ENCODE data around the gene NSMCE1. TPM values are rescaled to one million over a fixed set of nuclear protein-coding genes. Genes with fewer than 3 reads are reported as not detected.
"Not testable (repeated sequence)": the region's sequence is repeated elsewhere in the genome, so short reads cannot be mapped to it uniquely, and the experiment has no call there.

The NSMCE1 gene
- total RNA-seq, 2 experiments from 2014 or later, result 117 to 118 TPM

- CTCF ChIA-PET, result interaction anchor here (1.1 kb wide), 1 partner anchor 50 kb away, joined by 3 read pairs; no protein-coding TSS in a partner anchor
- POLR2A ChIA-PET, result no interaction called here
These were observed 12.7 kb upstream of the NSMCE1 start for GRCh38 chr16:27281243-27281642.

GRCh38 chr16:27275394-27275793 lies 6.8 kb upstream of the NSMCE1 start:
- ChIA-PET CTCF (no interaction called here), POLR2A (no interaction called here)

- CTCF ChIA-PET, result interaction anchor here (1.0 to 1.5 kb wide), 5 partner anchors 10 to 176 kb away, joined by 3 to 7 read pairs (median 3); no protein-coding TSS in a partner anchor
- POLR2A ChIA-PET, result interaction anchor here (0.6 to 1.6 kb wide), 8 partner anchors 38 to 128 kb away, joined by 3 to 9 read pairs (median 4); no protein-coding TSS in a partner anchor
These were observed 5.9 kb upstream of the NSMCE1 start for GRCh38 chr16:27274424-27274874.

- ChIA-PET CTCF (interaction anchor here (0.5 to 1.5 kb wide), 8 partner anchors 10 to 177 kb away, joined by 3 to 7 read pairs (median 3); no protein-coding TSS in a partner anchor), POLR2A (interaction anchor here (0.6 to 1.6 kb wide), 7 partner anchors 37 to 129 kb away, joined by 3 to 6 read pairs (median 4); no protein-coding TSS in a partner anchor)
These were observed 5.3 kb upstream of the NSMCE1 start for GRCh38 chr16:27273670-27274423.

GRCh38 chr16:27273330-27273669 lies 4.7 kb upstream of the NSMCE1 start:
- ChIA-PET POLR2A (interaction anchor here (1.6 kb wide), 1 partner anchor 37 kb away, joined by 6 read pairs; no protein-coding TSS in a partner anchor), CTCF (interaction anchor here (0.5 to 1.5 kb wide), 5 partner anchors 9 to 42 kb away, joined by 3 to 5 read pairs (median 3); no protein-coding TSS in a partner anchor)

GRCh38 chr16:27272697-27273096 lies 4.1 kb upstream of the NSMCE1 start:
- CTCF ChIA-PET, result interaction anchor here (1.4 kb wide), 1 partner anchor 43 kb away, joined by 5 read pairs; no protein-coding TSS in a partner anchor
- POLR2A ChIA-PET, result not testable (repeated sequence)

- CTCF ChIA-PET, result no interaction called here
- POLR2A ChIA-PET, result no interaction called here
These were observed 3.5 kb upstream of the NSMCE1 start for GRCh38 chr16:27272076-27272475.

GRCh38 chr16:27270349-27270748 lies 1.8 kb upstream of the NSMCE1 start:
- POLR2A ChIA-PET, result interaction anchor here (1.3 kb wide), 1 partner anchor 48 kb away, joined by 3 read pairs; no protein-coding TSS in a partner anchor

GRCh38 chr16:27269300-27270150 lies 953 bp upstream of the NSMCE1 start:
- CTCF ChIA-PET, result interaction anchor here (0.9 to 1.5 kb wide), 4 partner anchors 8 to 99 kb away, joined by 3 read pairs; no protein-coding TSS in a partner anchor

More at GRCh38 chr16:27270349-27270748, 1.8 kb upstream of the NSMCE1 start:
- CTCF ChIA-PET, result interaction anchor here (1.3 kb wide), 1 partner anchor 48 kb away, joined by 3 read pairs; no protein-coding TSS in a partner anchor

GRCh38 chr16:27267037-27267677 lies 1.4 kb downstream of the NSMCE1 start:
- CTCF ChIA-PET, result interaction anchor here (1.6 kb wide), 1 partner anchor 32 kb away, joined by 6 read pairs; no protein-coding TSS in a partner anchor
- POLR2A ChIA-PET, result no interaction called here

More at GRCh38 chr16:27269300-27270150, 953 bp upstream of the NSMCE1 start:
- POLR2A ChIA-PET, result interaction anchor here (0.9 to 1.3 kb wide), 2 partner anchors 35 to 49 kb away, joined by 3 to 4 read pairs; no protein-coding TSS in a partner anchor

GRCh38 chr16:27265982-27266381 lies 2.6 kb downstream of the NSMCE1 start:
- CTCF ChIA-PET, result interaction anchor here (1.2 kb wide), 1 partner anchor 110 kb away, joined by 3 read pairs; no protein-coding TSS in a partner anchor
- POLR2A ChIA-PET, result no interaction called here

GRCh38 chr16:27264151-27264550 lies 4.4 kb downstream of the NSMCE1 start:
- POLR2A ChIA-PET, result no interaction called here
- CTCF ChIA-PET, result interaction anchor here (1.3 kb wide), 1 partner anchor 10 kb away, joined by 3 read pairs; no protein-coding TSS in a partner anchor

- POLR2A ChIA-PET, result not testable (repeated sequence)
These were observed 5.6 kb downstream of the NSMCE1 start for GRCh38 chr16:27262904-27263423.

GRCh38 chr16:27259710-27260109 lies 8.9 kb downstream of the NSMCE1 start:
- ChIA-PET POLR2A (no interaction called here), CTCF (no interaction called here)

More at GRCh38 chr16:27262904-27263423, 5.6 kb downstream of the NSMCE1 start:
- CTCF ChIA-PET, result not testable (repeated sequence)

GRCh38 chr16:27258241-27258734 lies 10.3 kb downstream of the NSMCE1 start:
- CTCF ChIA-PET, result interaction anchor here (1.5 kb wide), 1 partner anchor 20 kb away, joined by 3 read pairs; no protein-coding TSS in a partner anchor
- POLR2A ChIA-PET, result interaction anchor here (1.1 kb wide), 1 partner anchor 2000 kb away, joined by 4 read pairs; no protein-coding TSS in a partner anchor

GRCh38 chr16:27257271-27257670 lies 11.3 kb downstream of the NSMCE1 start:
- POLR2A ChIA-PET, result no interaction called here
- CTCF ChIA-PET, result interaction anchor here (1.5 kb wide), 1 partner anchor 19 kb away, joined by 3 read pairs; no protein-coding TSS in a partner anchor

- CTCF ChIA-PET, result interaction anchor here (1.5 kb wide), 1 partner anchor 18 kb away, joined by 3 read pairs; no protein-coding TSS in a partner anchor
These were observed 11.7 kb downstream of the NSMCE1 start for GRCh38 chr16:27256861-27257260.

GRCh38 chr16:27254262-27254811 lies 14.2 kb downstream of the NSMCE1 start:
- ChIA-PET CTCF (interaction anchor here (1.2 to 2.6 kb wide), 7 partner anchors 10 to 150 kb away, joined by 3 to 11 read pairs (median 5); no protein-coding TSS in a partner anchor), POLR2A (interaction anchor here (0.5 to 0.9 kb wide), 4 partner anchors 16 to 113 kb away, joined by 3 to 4 read pairs (median 3); no protein-coding TSS in a partner anchor)

More at GRCh38 chr16:27256861-27257260, 11.7 kb downstream of the NSMCE1 start:
- POLR2A ChIA-PET, result no interaction called here
